Ovary (tissue), 9 donors: ENCODE data around the gene NR5A2. TPM values are rescaled to one million over a fixed set of nuclear protein-coding genes. Genes with fewer than 3 reads are reported as not detected.

Source experiments
- DNase-seq, 5 donors: peaks; one replicate each; pipeline ENCODE4 v3.0.0-alpha.2; 2019 to 2020
- H3K27ac ChIP-seq, 2 donors: fragments of 200-600 bp; one replicate each; pipeline versions ENCODE4 v1.5.1 to v1.8.0; 2019 to 2022
- H3K27me3 ChIP-seq: fragments of 200-600 bp; one replicate; pipeline ENCODE4 v1.8.0; 2022
- H3K36me3 ChIP-seq: fragments of 200-600 bp; sonication (generic); one replicate; pipeline ENCODE4 v1.5.1; 2019
- H3K4me1 ChIP-seq: one replicate; pipeline ENCODE4 v1.8.1; 2013; ENCODE audit warnings: mild to moderate bottlenecking, moderate library complexity; ENCODE audit not compliant: insufficient read depth
- H3K4me3 ChIP-seq: fragments of 200-600 bp; sonication (generic); one replicate; pipeline ENCODE4 v1.5.1; 2017
- H3K9me3 ChIP-seq, 2 donors: fragments of 200-600 bp in 1 of 2; sonication (generic) in 1 of 2; one replicate each; pipeline versions ENCODE4 v1.5.1 to v1.8.1; 2013 to 2019; ENCODE audit warnings: mild to moderate bottlenecking in 1 of 2, moderate library complexity in 1 of 2
- EP300 ChIP-seq: sonication (generic); formaldehyde crosslinking; IDR thresholded peaks from one replicate; pipeline ENCODE4 v1.6.1; 2017; ENCODE audit warnings: antibody characterized with exemption
- POLR2A ChIP-seq: fragments of 450-650 bp; IDR thresholded peaks from one replicate; pipeline ENCODE4 v1.6.1; 2017; ENCODE audit warnings: antibody characterized with exemption, mild to moderate bottlenecking, moderate library complexity
- WGBS, 3 donors: extraction: QIAGEN DNeasy Blood & Tissue Kit in 1 of 3; methylation state at CpG; one replicate each; pipeline versions ENCODE4 v1.1.5 to v1.1.7; 2013 to 2017; 5-methylcytosine and 5-hydroxymethylcytosine counted together
- intact Hi-C, 4 donors: fragments of 100-400 bp; cut with DNase I; formaldehyde crosslinking; loops; one replicate each; pipeline versions ENCODE4 v1.11.0 to v1.15.1; 2022 to 2023
- polyA plus RNA-seq, 2 donors: library from polyadenylated mRNA; stranded (reverse); fragments of 200-250 nt in 1 of 2; fragments of 350-450 nt in 1 of 2; fragmentation: Illumina TruSeq in 1 of 2; extraction: RNeasy Lipid Tissue Mini Kit (QIAGEN cat#74804) in 1 of 2; gene quantifications; one replicate each; pipeline ENCODE4 v1.2.3, GENCODE V29; 2013 to 2014
- total RNA-seq, 7 donors: library from RNA; depleted of rRNA in 2 of 7; stranded (reverse); fragments of >200 nt in 2 of 7; fragmentation: NEBNext Ultra II Directional in 3 of 7; extraction: Animal tissue kit (Norgen Biotek cat#: 25700) in 3 of 7; gene quantifications; one replicate each; pipeline versions ENCODE4 v1.1.0 to v1.2.4, GENCODE V29; 2016 to 2023
- TF ChIP-seq, protein P1 (sequence below), 3 donors: fragments of 450-650 bp in 2 of 3; fragments of 200-600 bp in 1 of 3; IDR thresholded peaks; one replicate each; pipeline versions ENCODE4 v1.5.1 to v1.8.0; 2016 to 2022; ENCODE audit warnings: antibody characterized with exemption in 3 of 3, mild to moderate bottlenecking in 1 of 3
- donor health status: DM: no; HTN: no; CAD: no; lungs with moderate emphysema.
- donor health status: DM: no; HTN: no; CAD: no.
- donor health status: Bipolar disorder and iron deficiency.
- donor health status: DM: yes; HTN: yes; CAD: no.
- donor health status: DM: no; HTN: no; CAD: no.
- donor health status: DM: yes; HTN: yes; CAD: no.

NR5A2 gene
- total and polyA plus RNA-seq, 9 donors, result 1.5 to 45.8 (median 3.0) TPM

DNA sequence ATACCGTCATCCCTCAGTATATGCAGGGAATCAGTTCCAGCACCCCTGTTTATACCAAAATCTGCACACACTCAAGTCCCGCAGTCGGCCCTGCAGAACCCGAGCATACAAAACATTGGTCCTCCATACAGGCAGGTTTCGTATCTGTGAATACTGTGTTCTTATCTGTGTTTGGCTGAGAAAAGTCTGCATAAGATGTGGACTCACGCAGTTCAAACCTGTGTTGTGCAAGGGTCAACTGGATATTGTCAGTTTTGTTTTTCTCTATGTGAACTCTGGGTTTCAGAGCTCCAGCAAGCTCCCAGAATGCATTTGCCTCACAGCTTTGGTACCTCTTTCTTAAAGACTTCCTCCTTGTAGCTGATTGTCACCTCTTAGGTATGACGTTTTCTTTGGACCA is 100.6 kb downstream of the NR5A2 start:
- H3K9me3 ChIP-seq, result no peaks in the 10 kb centered on the region
- H3K4me1 ChIP-seq, result no peaks in the 10 kb centered on the region
- 89% methylated on average over 7 of the region's 7 CpGs for WGBS, 3 donors
- H3K27me3 ChIP-seq, result no peaks in the 10 kb centered on the region
- intact Hi-C loops, result no loop called here
- no peak for DNase-seq
- H3K27ac ChIP-seq, result no peak overlapping the region
- TF ChIP-seq EP300, result no peak
- TF ChIP-seq, protein P1, sequence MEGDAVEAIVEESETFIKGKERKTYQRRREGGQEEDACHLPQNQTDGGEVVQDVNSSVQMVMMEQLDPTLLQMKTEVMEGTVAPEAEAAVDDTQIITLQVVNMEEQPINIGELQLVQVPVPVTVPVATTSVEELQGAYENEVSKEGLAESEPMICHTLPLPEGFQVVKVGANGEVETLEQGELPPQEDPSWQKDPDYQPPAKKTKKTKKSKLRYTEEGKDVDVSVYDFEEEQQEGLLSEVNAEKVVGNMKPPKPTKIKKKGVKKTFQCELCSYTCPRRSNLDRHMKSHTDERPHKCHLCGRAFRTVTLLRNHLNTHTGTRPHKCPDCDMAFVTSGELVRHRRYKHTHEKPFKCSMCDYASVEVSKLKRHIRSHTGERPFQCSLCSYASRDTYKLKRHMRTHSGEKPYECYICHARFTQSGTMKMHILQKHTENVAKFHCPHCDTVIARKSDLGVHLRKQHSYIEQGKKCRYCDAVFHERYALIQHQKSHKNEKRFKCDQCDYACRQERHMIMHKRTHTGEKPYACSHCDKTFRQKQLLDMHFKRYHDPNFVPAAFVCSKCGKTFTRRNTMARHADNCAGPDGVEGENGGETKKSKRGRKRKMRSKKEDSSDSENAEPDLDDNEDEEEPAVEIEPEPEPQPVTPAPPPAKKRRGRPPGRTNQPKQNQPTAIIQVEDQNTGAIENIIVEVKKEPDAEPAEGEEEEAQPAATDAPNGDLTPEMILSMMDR (IDR thresholded peaks at IDR 0.05), result no peak
- no peak for TF ChIP-seq POLR2A
- no peak overlapping the region for H3K4me3 ChIP-seq
- H3K36me3 ChIP-seq, result no peaks in the 10 kb centered on the region

DNA sequence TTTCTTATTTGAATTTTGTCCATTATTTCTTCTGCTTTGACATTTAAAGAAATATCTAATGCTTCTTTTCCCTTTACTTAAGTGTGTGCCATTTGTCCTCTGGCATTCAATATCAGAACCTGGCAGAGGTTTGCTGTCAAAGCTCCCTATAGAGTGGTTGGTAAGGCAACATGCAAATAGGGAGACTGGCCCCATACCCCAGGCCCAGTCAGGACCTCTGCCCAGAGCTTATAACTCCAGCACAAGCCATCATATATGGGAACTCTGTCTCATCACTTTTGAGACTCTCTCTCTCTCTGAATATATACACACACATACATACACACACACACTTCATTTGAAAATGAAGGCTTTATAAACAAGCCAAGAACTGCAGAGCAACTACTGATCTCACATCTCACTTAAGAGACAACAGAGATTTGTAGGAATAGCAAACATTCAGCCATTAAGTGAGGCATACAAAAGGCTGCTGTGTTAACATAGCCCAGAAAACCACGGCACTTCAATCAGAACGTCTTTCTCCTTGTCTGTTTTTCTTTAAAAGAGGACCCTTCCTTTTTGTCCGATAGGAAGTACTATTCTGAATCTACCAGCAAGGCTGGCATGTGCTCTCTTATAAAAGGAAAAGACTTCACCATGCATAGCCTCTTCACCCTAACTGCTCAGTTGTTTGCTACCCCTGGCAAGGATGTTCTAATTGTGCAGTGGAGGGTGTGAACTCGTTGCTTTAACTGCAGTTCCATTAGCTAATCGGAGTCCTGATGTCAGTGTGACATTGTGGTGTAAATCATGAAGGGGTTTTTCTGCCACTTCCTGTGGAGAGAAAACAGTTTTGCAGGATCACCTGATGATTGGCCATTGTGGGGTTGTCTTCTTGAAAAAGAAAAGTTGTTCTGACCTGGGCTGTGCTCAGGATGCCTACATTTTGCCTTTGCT is 101.7 kb downstream of the NR5A2 start:
- no peak for DNase-seq
- 41 to 48% (median 46%) methylated on average over 5 of the region's 5 CpGs for WGBS, 3 donors
- no peaks in the 10 kb centered on the region for H3K36me3 ChIP-seq
- H3K27ac ChIP-seq, result no peak overlapping the region
- no peaks in the 10 kb centered on the region for H3K9me3 ChIP-seq
- intact Hi-C loops, result no loop called here
- no peaks in the 10 kb centered on the region for H3K4me1 ChIP-seq
- no peaks in the 10 kb centered on the region for H3K27me3 ChIP-seq
- TF ChIP-seq, protein P1 (IDR thresholded peaks at IDR 0.05), result no peak
- no peak for TF ChIP-seq POLR2A
- TF ChIP-seq EP300, result no peak
- no peak overlapping the region for H3K4me3 ChIP-seq

DNA sequence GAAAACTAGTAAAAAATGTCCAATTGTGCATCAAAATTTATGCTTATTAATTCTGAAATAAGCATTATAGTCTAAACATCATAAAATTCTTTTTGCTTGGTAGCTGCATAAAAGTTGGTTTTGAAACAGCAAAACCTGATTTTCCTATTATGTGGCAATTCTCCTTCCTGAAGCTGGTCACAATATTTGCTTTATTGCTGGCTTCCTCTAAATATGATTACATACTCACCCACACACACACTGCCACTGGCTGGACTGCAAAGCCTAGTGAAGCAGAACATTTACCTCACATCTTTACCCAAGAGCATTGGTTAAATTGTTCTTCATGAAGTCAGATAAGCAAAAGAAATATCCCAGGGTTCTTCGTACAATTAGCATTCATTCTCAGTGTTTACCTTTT is 103.0 kb downstream of the NR5A2 start:
- H3K36me3 ChIP-seq, result no peaks in the 10 kb centered on the region
- no peak overlapping the region for H3K27ac ChIP-seq
- no peak overlapping the region for H3K4me3 ChIP-seq
- no peaks in the 10 kb centered on the region for H3K4me1 ChIP-seq
- H3K27me3 ChIP-seq, result no peaks in the 10 kb centered on the region
- no peak for DNase-seq
- WGBS, 3 donors, result 45 to 63% (median 60%) methylated on average over 1 of the region's 1 CpG
- TF ChIP-seq EP300 (no peak), POLR2A (no peak)
- TF ChIP-seq, protein P1 (IDR thresholded peaks at IDR 0.05), result no peak
- intact Hi-C loops, result no loop called here
- no peaks in the 10 kb centered on the region for H3K9me3 ChIP-seq

DNA sequence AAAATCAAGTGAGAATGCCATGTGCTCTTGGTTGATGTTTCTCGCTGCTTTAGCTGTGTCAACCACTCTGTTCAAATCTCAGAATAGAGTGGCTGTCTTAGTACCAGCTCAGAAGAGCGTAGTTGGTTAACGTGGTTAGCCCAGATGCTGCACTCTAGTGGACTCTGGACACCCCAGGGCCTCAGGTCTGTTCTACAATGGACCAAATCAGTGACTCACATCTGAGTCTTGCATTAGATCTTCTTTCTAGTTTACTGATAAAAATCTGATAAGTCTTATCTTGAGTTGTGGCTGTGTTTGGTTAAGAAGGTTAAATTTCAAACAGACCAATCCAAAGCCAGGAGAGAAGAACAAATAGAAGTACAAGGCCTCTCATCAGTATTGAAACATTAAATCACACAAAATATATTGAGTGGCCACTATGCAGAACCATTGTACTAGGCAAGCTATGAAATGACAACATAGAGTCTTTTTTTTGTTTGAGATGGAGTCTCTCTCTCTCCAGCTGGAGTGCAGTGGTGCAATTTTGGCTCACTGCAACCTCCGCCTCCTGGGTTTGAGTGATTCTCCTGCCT is 104.1 kb downstream of the NR5A2 start:
- Histone ChIP-seq H3K9me3 (no peaks in the 10 kb centered on the region), H3K27me3 (no peaks in the 10 kb centered on the region), H3K4me1 (no peaks in the 10 kb centered on the region), H3K27ac (no peak overlapping the region), H3K36me3 (no peaks in the 10 kb centered on the region), H3K4me3 (no peak overlapping the region)
- WGBS, 3 donors, result 67 to 93% (median 82%) methylated on average over 4 of the region's 4 CpGs
- intact Hi-C loops, result no loop called here
- DNase-seq, result no peak
- TF ChIP-seq, protein P1 (IDR thresholded peaks at IDR 0.05), result no peak
- TF ChIP-seq EP300 (no peak), POLR2A (no peak)
